Skeletal muscle tissue (tissue), 4 donors: ENCODE measurements around the gene AREG. TPM values are rescaled to one million over a fixed set of nuclear protein-coding genes. Genes with fewer than 3 reads are reported as not detected.
A peak's percentile ranks its signal among the peaks of the same experiment; 100 is the strongest.

Experiments used
- H3K27ac ChIP-seq: one replicate; pipeline ENCODE4 v1.7.0; 2013; ENCODE audit warnings: mild to moderate bottlenecking, low read depth, low read length, inconsistent platforms
- H3K27me3 ChIP-seq, 3 donors: one replicate each; pipeline ENCODE4 v1.7.0; 2013; ENCODE audit warnings: low read length in 3 of 3; ENCODE audit not compliant: control insufficient read depth in 3 of 3, insufficient read depth in 3 of 3
- H3K36me3 ChIP-seq, 3 donors: one replicate each; pipeline ENCODE4 v1.7.0; 2013; ENCODE audit warnings: low read length in 3 of 3; ENCODE audit not compliant: control insufficient read depth in 3 of 3, insufficient read depth in 3 of 3
- H3K4me1 ChIP-seq, 3 donors: one replicate each; pipeline ENCODE4 v1.7.0; 2013; ENCODE audit warnings: low read length in 3 of 3, mild to moderate bottlenecking in 3 of 3; ENCODE audit not compliant: control insufficient read depth in 3 of 3, insufficient read depth in 3 of 3
- H3K4me3 ChIP-seq, 3 donors: one replicate each; pipeline ENCODE4 v1.7.0; 2013; ENCODE audit warnings: low read length in 3 of 3
- H3K9ac ChIP-seq, 3 donors: one replicate each; pipeline ENCODE4 v1.7.0; 2013; ENCODE audit warnings: low read length in 3 of 3, mild to moderate bottlenecking in 3 of 3, moderate library complexity in 2 of 3, low read depth in 1 of 3
- H3K9me3 ChIP-seq, 3 donors: one replicate each; pipeline ENCODE4 v1.7.0; 2013; ENCODE audit warnings: low read length in 3 of 3; ENCODE audit not compliant: control insufficient read depth in 3 of 3
- total RNA-seq: library from RNA; depleted of rRNA; stranded (reverse); fragments of >200 nt; gene quantifications from one replicate; pipeline ENCODE4 v1.2.3, GENCODE V29; 2014
- donor health status: Osteomylitis.

AREG gene
- total RNA-seq, 1 donor from 2014 or later: not detected

DNA sequence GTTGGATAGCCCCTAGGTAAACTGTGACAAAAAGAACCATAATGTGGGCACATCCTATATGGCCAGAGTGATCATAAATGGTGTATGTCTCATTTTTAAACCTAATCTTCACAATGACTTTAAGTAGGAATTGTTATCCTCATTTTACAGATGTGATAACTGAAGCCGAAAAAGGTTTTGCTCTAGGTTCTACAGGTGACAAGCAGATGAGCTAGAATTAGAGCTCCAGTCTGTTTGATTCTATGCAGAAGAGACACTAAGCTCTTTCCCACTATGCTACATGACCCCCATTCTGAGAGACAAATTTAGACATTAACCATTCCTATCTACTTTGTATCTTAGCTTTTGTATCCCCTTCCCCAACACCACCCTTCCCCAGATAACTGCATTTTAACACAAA, 2.0 kb downstream of the AREG start:
- no peak overlapping the region for H3K27ac ChIP-seq
- no peaks in the 10 kb centered on the region for H3K36me3 ChIP-seq
- peaks cover 3 to 5% (median 5%) of the 10 kb centered on the region in 3 donors for H3K4me1 ChIP-seq
- no peaks in the 10 kb centered on the region for H3K9me3 ChIP-seq
- no peaks in the 10 kb centered on the region for H3K27me3 ChIP-seq
- no peak overlapping the region for H3K4me3 ChIP-seq
- H3K9ac ChIP-seq: no peak overlapping the region

- Histone ChIP-seq H3K9me3 (no peaks in the 10 kb centered on the region), H3K4me3 (no peak overlapping the region), H3K27me3 (no peaks in the 10 kb centered on the region), H3K9ac (no peak overlapping the region), H3K4me1 (peaks cover 3 to 5% (median 5%) of the 10 kb centered on the region in 3 donors), H3K27ac (no peak overlapping the region), H3K36me3 (no peaks in the 10 kb centered on the region)
Measured at GRCh38 chr4:74447636-74448233, 2.8 kb downstream of the AREG start.

GRCh38 chr4:74449571-74450297, 4.8 kb downstream of the AREG start:
- Histone ChIP-seq H3K9me3 (no peaks in the 10 kb centered on the region), H3K4me3 (no peak overlapping the region), H3K36me3 (no peaks in the 10 kb centered on the region), H3K9ac (no peak overlapping the region), H3K4me1 (peaks cover 2 to 5% (median 5%) of the 10 kb centered on the region in 3 donors), H3K27ac (no peak overlapping the region), H3K27me3 (no peaks in the 10 kb centered on the region)

GRCh38 chr4:74450298-74450683, 5.4 kb downstream of the AREG start:
- Histone ChIP-seq H3K9ac (no peak overlapping the region), H3K4me3 (no peak overlapping the region), H3K27ac (no peak overlapping the region), H3K9me3 (no peaks in the 10 kb centered on the region), H3K27me3 (no peaks in the 10 kb centered on the region), H3K36me3 (no peaks in the 10 kb centered on the region), H3K4me1 (peaks cover 0 to 4% (median 3%) of the 10 kb centered on the region in 3 donors)

- H3K4me3 ChIP-seq: no peak overlapping the region
- H3K9me3 ChIP-seq: no peaks in the 10 kb centered on the region
- H3K36me3 ChIP-seq: no peaks in the 10 kb centered on the region
- no peak overlapping the region for H3K9ac ChIP-seq
- H3K4me1 ChIP-seq: no peaks in the 10 kb centered on the region
- H3K27ac ChIP-seq: peak overlapping the region; percentile 28
- no peaks in the 10 kb centered on the region for H3K27me3 ChIP-seq
Measured at GRCh38 chr4:74451214-74451661, 6.3 kb downstream of the AREG start.

GRCh38 chr4:74453037-74453635, 8.2 kb downstream of the AREG start:
- Histone ChIP-seq H3K27ac (no peak overlapping the region), H3K9me3 (no peaks in the 10 kb centered on the region), H3K27me3 (no peaks in the 10 kb centered on the region), H3K4me3 (no peak overlapping the region), H3K9ac (no peak overlapping the region), H3K36me3 (no peaks in the 10 kb centered on the region), H3K4me1 (no peaks in the 10 kb centered on the region)

- Histone ChIP-seq H3K27me3 (no peaks in the 10 kb centered on the region), H3K36me3 (no peaks in the 10 kb centered on the region), H3K4me1 (no peaks in the 10 kb centered on the region), H3K27ac (no peak overlapping the region), H3K4me3 (no peak overlapping the region), H3K9me3 (no peaks in the 10 kb centered on the region), H3K9ac (no peak overlapping the region)
Measured at GRCh38 chr4:74453829-74454742, 9.2 kb downstream of the AREG start.

DNA sequence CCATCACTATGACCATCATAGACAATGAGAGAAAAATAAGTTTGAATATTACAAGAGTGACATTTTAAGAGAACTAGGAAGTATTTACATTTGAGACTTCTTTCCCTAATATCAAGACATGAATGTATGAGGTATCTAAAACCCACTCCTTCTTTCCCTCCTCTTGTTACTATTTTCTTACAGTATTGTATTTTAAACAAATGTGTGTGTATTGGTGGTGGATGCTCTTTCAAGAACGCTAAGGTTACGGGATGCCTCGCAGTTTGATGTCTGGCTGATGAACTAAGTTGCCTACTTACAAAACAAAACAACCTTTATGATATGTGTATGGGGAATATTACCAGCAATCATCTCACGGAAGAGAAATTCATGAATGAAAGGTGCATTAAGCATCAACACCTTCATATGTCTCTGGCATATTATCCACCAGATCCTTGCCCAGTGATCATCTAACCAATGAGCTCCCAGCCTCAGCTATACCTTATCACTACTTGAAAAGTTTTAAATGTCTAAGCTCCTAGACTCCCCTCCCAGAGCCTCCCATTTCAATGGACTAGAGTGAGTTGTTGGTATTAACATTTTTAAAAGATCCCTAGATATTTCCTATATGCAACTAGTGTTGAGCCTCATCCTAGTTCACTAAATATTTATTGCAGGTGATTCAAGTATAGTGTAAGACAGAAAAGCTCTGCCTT, 10.6 kb downstream of the AREG start:
- no peak overlapping the region for H3K9ac ChIP-seq
- H3K4me1 ChIP-seq: no peaks in the 10 kb centered on the region
- H3K4me3 ChIP-seq: no peak overlapping the region
- no peaks in the 10 kb centered on the region for H3K27me3 ChIP-seq
- no peaks in the 10 kb centered on the region for H3K36me3 ChIP-seq
- H3K27ac ChIP-seq: no peak overlapping the region
- no peaks in the 10 kb centered on the region for H3K9me3 ChIP-seq

DNA sequence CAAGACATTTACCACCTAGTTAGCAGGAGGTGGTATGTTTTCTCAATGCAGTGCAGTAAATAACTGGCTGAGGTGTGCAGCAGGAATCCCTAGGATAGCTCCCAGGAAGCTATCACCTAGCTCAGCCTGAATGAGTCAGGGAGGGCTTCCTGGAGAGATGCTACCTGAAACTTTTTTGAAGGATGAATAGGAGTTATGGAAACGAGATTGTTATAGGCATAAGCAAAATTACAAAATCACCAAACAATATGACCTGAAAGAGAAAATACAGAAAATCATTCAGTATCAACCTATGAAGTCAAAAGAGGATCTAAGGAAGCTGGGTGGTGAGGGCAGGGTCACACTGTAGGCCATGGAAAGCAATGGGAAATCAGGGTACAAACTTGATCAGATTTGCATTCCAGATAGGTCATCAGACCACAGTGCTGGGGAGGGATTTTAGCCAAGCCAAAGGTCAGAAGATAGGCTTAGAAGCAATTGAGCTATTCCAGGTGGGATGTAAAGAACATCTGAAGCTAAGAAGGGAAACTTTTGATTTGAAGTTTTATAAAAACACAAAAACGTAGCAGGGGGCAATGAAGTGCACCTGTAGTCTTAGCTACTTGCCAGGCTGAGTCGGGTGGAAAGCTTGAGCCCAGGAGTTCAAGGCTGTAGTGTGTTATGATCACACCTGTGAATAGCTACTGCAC, 11.3 kb downstream of the AREG start:
- Histone ChIP-seq H3K4me3 (no peak overlapping the region), H3K27me3 (no peaks in the 10 kb centered on the region), H3K27ac (no peak overlapping the region), H3K9me3 (no peaks in the 10 kb centered on the region), H3K4me1 (no peaks in the 10 kb centered on the region), H3K9ac (no peak overlapping the region), H3K36me3 (no peaks in the 10 kb centered on the region)
